A673 (cell line): ENCODE data around the gene ZFR. TPM values are rescaled to one million over a fixed set of nuclear protein-coding genes. Genes with fewer than 3 reads are reported as not detected.
A peak's percentile ranks its signal among the peaks of the same experiment; 100 is the strongest.

Experiments used
- BruUV-seq: library from RNA; stranded (reverse); fragments of 400-500 nt; replicated peaks from 2 replicates; lab custom pipeline; 2021; lab: Mats Ljungman, UMichigan
- CTCF ChIA-PET: fragments of 300-600 bp; sonication (Branson Sonifier 250); formaldehyde crosslinking; loops from one replicate; lab custom pipeline; 2022; ENCODE audit warnings: antibody characterized with exemption; lab: Charles Lee
- POLR2A ChIA-PET: fragments of 300-600 bp; sonication (Branson Sonifier 250); formaldehyde crosslinking; loops from one replicate; lab custom pipeline; 2022; ENCODE audit warnings: antibody characterized with exemption; ENCODE audit not compliant: low non-redundant PET; lab: Charles Lee
- DNase-seq: peaks from one replicate; pipeline ENCODE4 v3.0.0-alpha.2; 2015; ENCODE audit warnings: low spot score
- H3K27ac ChIP-seq: fragments of 200-600 bp; sonication (generic); 2 replicates; pipeline ENCODE4 v1.5.1; 2016; ENCODE audit warnings: mixed run types, low read depth, mild to moderate bottlenecking, mixed read lengths, antibody characterized with exemption, low read length; ENCODE audit not compliant: poor library complexity, severe bottlenecking
- H3K27me3 ChIP-seq: fragments of 200-600 bp; sonication (generic); replicated peaks from 2 replicates; pipeline ENCODE4 v1.6.1; 2017; ENCODE audit warnings: mixed run types, low read depth, mild to moderate bottlenecking, mixed read lengths, antibody characterized with exemption, low read length; ENCODE audit not compliant: insufficient read depth, poor library complexity
- H3K36me3 ChIP-seq: fragments of 200-600 bp; sonication (generic); 2 replicates; pipeline ENCODE4 v1.6.1; 2016; ENCODE audit warnings: mixed run types, mild to moderate bottlenecking, mixed read lengths, antibody characterized with exemption, low read length; ENCODE audit not compliant: insufficient read depth, poor library complexity, severe bottlenecking
- H3K4me1 ChIP-seq: fragments of 200-600 bp; sonication (generic); 2 replicates; pipeline ENCODE4 v1.6.1; 2017; ENCODE audit warnings: mixed run types, mild to moderate bottlenecking, mixed read lengths, antibody characterized with exemption, low read length; ENCODE audit not compliant: insufficient read depth, poor library complexity, severe bottlenecking
- H3K4me3 ChIP-seq: fragments of 200-600 bp; sonication (generic); 2 replicates; pipeline ENCODE4 v1.5.1; 2016; ENCODE audit warnings: low read depth, mixed run types, mild to moderate bottlenecking, mixed read lengths, low read length; ENCODE audit not compliant: poor library complexity, severe bottlenecking
- H3K9me3 ChIP-seq: fragments of 200-600 bp; sonication (generic); 2 replicates; pipeline ENCODE4 v1.6.1; 2016; ENCODE audit warnings: mixed run types, low read depth, mild to moderate bottlenecking, mixed read lengths, antibody characterized with exemption, low read length; ENCODE audit not compliant: poor library complexity, severe bottlenecking
- EZH2 ChIP-seq: fragments of 200-600 bp; sonication (generic); IDR thresholded peaks from 2 replicates; pipeline ENCODE4 v1.6.1; 2017; ENCODE audit warnings: borderline replicate concordance, low read depth, mild to moderate bottlenecking, mixed read lengths, antibody characterized with exemption, low read length; ENCODE audit not compliant: poor library complexity, severe bottlenecking
- intact Hi-C: fragments of 100-400 bp; cut with micrococcal nuclease; formaldehyde crosslinking; loops from one replicate; pipeline ENCODE4 v1.10.0; 2022; ENCODE audit not compliant: unreplicated experiment
- total RNA-seq: library from RNA; stranded (reverse); gene quantifications from 2 replicates; pipeline ENCODE4 v1.2.3, GENCODE V29; 2021
- TF ChIP-seq, protein P1 (sequence below): fragments of 300-800, 200-600 bp; sonication (generic); conservative IDR thresholded peaks from 2 replicates; pipeline ENCODE4 v1.5.1; 2017; ENCODE audit warnings: low read depth, mild to moderate bottlenecking, antibody characterized with exemption, low read length, moderate library complexity, mixed read lengths

The ZFR gene
- total RNA-seq, 1 experiment from 2014 or later: 110 TPM

DNA sequence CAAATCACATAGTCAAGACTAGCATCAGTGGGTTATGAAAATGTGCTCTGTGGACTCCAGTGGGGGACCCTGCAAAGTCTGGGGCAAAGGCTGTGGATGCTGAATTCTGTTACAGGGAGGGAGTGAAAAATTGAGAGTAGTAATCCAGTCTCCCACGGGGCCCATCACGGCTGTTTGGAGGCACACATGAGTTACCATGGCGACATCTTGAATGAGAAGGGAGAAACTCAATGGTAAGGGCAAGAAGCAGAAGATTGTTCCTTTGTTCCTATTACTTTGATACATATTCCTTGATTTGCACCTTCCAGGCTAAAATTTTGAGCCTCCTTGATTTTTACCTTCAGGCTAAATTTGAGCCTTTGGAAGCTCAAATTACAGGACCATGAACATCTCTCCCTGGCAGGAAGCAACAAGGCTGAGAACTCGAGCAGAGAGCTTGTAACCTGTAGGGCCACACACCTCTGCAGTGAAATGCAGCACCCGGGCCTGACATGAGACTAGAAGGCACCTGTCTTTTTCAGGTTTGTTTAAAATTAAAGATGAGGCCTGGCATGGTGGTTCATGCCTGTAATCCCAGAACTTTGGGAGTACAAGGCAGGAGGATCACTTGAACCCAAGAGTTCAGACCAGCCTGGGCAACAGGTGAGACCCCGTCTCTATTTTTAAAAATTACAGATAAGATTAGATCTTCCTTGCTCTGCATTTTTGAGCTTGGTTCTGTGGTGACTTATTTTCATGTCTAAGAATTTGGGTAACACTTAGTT is 31.0 kb upstream of the ZFR start:
- intact Hi-C loops: no loop called here
- no peaks in the 10 kb centered on the region for H3K9me3 ChIP-seq
- ChIA-PET CTCF (no interaction called here), POLR2A (no interaction called here)
- TF ChIP-seq EZH2: no peak
- TF ChIP-seq, protein P1, sequence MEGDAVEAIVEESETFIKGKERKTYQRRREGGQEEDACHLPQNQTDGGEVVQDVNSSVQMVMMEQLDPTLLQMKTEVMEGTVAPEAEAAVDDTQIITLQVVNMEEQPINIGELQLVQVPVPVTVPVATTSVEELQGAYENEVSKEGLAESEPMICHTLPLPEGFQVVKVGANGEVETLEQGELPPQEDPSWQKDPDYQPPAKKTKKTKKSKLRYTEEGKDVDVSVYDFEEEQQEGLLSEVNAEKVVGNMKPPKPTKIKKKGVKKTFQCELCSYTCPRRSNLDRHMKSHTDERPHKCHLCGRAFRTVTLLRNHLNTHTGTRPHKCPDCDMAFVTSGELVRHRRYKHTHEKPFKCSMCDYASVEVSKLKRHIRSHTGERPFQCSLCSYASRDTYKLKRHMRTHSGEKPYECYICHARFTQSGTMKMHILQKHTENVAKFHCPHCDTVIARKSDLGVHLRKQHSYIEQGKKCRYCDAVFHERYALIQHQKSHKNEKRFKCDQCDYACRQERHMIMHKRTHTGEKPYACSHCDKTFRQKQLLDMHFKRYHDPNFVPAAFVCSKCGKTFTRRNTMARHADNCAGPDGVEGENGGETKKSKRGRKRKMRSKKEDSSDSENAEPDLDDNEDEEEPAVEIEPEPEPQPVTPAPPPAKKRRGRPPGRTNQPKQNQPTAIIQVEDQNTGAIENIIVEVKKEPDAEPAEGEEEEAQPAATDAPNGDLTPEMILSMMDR: no peak
- H3K27me3 ChIP-seq: no peaks in the 10 kb centered on the region
- no TSS peak for BruUV-seq
- no peaks in the 10 kb centered on the region for H3K36me3 ChIP-seq
- peaks cover 3% of the 10 kb centered on the region for H3K4me1 ChIP-seq
- no peak overlapping the region for H3K27ac ChIP-seq
- H3K4me3 ChIP-seq: no peak overlapping the region
- DNase-seq: peak; percentile 49

- Histone ChIP-seq H3K27ac (no peak overlapping the region), H3K4me1 (peaks cover 3% of the 10 kb centered on the region), H3K36me3 (no peaks in the 10 kb centered on the region), H3K4me3 (no peak overlapping the region), H3K27me3 (no peaks in the 10 kb centered on the region), H3K9me3 (no peaks in the 10 kb centered on the region)
- intact Hi-C loops: no loop called here
- ChIA-PET POLR2A (interaction anchor here (0.6 kb wide), 1 partner anchor 109 kb away, joined by 3 read pairs; no protein-coding TSS in a partner anchor), CTCF (no interaction called here)
- DNase-seq: no peak
- TF ChIP-seq EZH2: no peak
- no TSS peak for BruUV-seq
Measured at GRCh38 chr5:32474209-32474854, 29.8 kb upstream of the ZFR start.

GRCh38 chr5:32473072-32473471 is 28.5 kb upstream of the ZFR start:
- no peaks in the 10 kb centered on the region for H3K27me3 ChIP-seq

More at GRCh38 chr5:32473072-32473471, 28.5 kb upstream of the ZFR start:
- peaks cover 3% of the 10 kb centered on the region for H3K4me1 ChIP-seq
- no peaks in the 10 kb centered on the region for H3K36me3 ChIP-seq
- intact Hi-C loops: no loop called here
- no peak for TF ChIP-seq EZH2
- TF ChIP-seq, protein P1: no peak
- no peak for DNase-seq
- H3K4me3 ChIP-seq: no peak overlapping the region
- ChIA-PET POLR2A (no interaction called here), CTCF (no interaction called here)
- H3K27ac ChIP-seq: no peak overlapping the region
- H3K9me3 ChIP-seq: no peaks in the 10 kb centered on the region
- no TSS peak for BruUV-seq
